Esophagus muscularis mucosa (tissue), 3 donors: ENCODE measurements around the gene RAB44.

Experiments
- CTCF ChIP-seq, 3 experiments: fragments of 200-600 bp in 2 of 3; fragments of 450-650 bp in 1 of 3; sonication (generic) in 2 of 3; IDR thresholded peaks; one replicate each; pipeline ENCODE4 v1.5.1; 2017 to 2019; ENCODE audit warnings: antibody characterized with exemption in 3 of 3, mild to moderate bottlenecking in 2 of 3, moderate library complexity in 1 of 3
- POLR2AphosphoS5 ChIP-seq, 2 donors: sonication (generic); formaldehyde crosslinking; IDR thresholded peaks; one replicate each; pipeline ENCODE4 v1.6.1; 2017; ENCODE audit warnings: antibody characterized with exemption in 2 of 2

DNA sequence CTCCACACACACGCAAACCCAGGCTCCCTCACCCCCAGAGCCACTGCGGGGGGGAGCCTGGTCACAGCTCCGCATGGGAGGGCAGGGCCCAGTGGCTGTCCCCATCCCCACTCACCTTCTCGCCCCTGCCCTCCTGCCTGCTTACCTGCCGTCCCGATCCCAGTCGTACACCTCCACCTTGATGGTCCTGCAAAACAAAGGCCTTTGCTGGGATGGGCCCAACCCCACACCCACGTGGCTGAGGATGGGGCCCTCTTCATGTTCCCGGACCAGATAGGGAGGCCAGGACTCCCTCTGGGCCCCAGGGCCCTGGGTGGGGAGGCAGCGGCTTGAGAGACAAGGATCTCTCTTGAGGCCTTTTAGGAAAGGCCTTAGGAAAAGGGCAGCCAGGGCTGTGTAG, 67.6 kb downstream of the RAB44 start:
- no peak for TF ChIP-seq CTCF (IDR thresholded peaks at IDR 0.05)
- no peak for TF ChIP-seq POLR2AphosphoS5 (IDR thresholded peaks at IDR 0.05)
